ENCODE results near the gene QKI.

QKI gene

GRCh38 chr6:163393923-163394322 lies 20.6 kb upstream of the QKI start:
- Histone ChIP-seq H3K27me3 (ENCODE audit: control insufficient read depth, insufficient read depth, low read length) (no peaks in the 10 kb centered on the region), H3K4me1 (ENCODE audit: control insufficient read depth, insufficient read depth, low read length) (no peaks in the 10 kb centered on the region), H3K36me3 (ENCODE audit: control insufficient read depth, insufficient read depth, low read length) (no peaks in the 10 kb centered on the region), H3K9me3 (ENCODE audit: control insufficient read depth, low read length) (no peaks in the 10 kb centered on the region), H3K9ac (ENCODE audit: low read length) (no peak overlapping the region), H3K4me3 (ENCODE audit: low read length) (no peak overlapping the region)

- no peaks in the 10 kb centered on the region for H3K9me3 ChIP-seq (ENCODE audit: control insufficient read depth, low read length)
- H3K9ac ChIP-seq (ENCODE audit: low read length), result no peak overlapping the region
- H3K4me3 ChIP-seq (ENCODE audit: low read length), result no peak overlapping the region
- H3K36me3 ChIP-seq (ENCODE audit: control insufficient read depth, insufficient read depth, low read length), result no peaks in the 10 kb centered on the region
- H3K27me3 ChIP-seq (ENCODE audit: control insufficient read depth, insufficient read depth, low read length), result no peaks in the 10 kb centered on the region
- no peaks in the 10 kb centered on the region for H3K4me1 ChIP-seq (ENCODE audit: control insufficient read depth, insufficient read depth, low read length)
These were observed 19.9 kb upstream of the QKI start for GRCh38 chr6:163394659-163395058.

- H3K4me1 ChIP-seq (ENCODE audit: control insufficient read depth, insufficient read depth, low read length), result no peaks in the 10 kb centered on the region
- no peak overlapping the region for H3K4me3 ChIP-seq (ENCODE audit: low read length)
- no peaks in the 10 kb centered on the region for H3K9me3 ChIP-seq (ENCODE audit: control insufficient read depth, low read length)
- no peaks in the 10 kb centered on the region for H3K36me3 ChIP-seq (ENCODE audit: control insufficient read depth, insufficient read depth, low read length)
- H3K27me3 ChIP-seq (ENCODE audit: control insufficient read depth, insufficient read depth, low read length), result no peaks in the 10 kb centered on the region
- no peak overlapping the region for H3K9ac ChIP-seq (ENCODE audit: low read length)
These were observed 19.2 kb upstream of the QKI start for GRCh38 chr6:163395122-163395830.

GRCh38 chr6:163395831-163396185 lies 18.7 kb upstream of the QKI start:
- no peak overlapping the region for H3K9ac ChIP-seq (ENCODE audit: low read length)
- H3K4me3 ChIP-seq (ENCODE audit: low read length), result no peak overlapping the region
- no peaks in the 10 kb centered on the region for H3K36me3 ChIP-seq (ENCODE audit: control insufficient read depth, insufficient read depth, low read length)
- H3K27me3 ChIP-seq (ENCODE audit: control insufficient read depth, insufficient read depth, low read length), result no peaks in the 10 kb centered on the region
- H3K4me1 ChIP-seq (ENCODE audit: control insufficient read depth, insufficient read depth, low read length), result no peaks in the 10 kb centered on the region
- no peaks in the 10 kb centered on the region for H3K9me3 ChIP-seq (ENCODE audit: control insufficient read depth, low read length)

- H3K36me3 ChIP-seq (ENCODE audit: control insufficient read depth, insufficient read depth, low read length), result no peaks in the 10 kb centered on the region
These were observed 17.2 kb upstream of the QKI start for GRCh38 chr6:163397326-163397725.

GRCh38 chr6:163398115-163398514 lies 16.4 kb upstream of the QKI start:
- Histone ChIP-seq H3K9me3 (ENCODE audit: control insufficient read depth, low read length) (no peaks in the 10 kb centered on the region), H3K4me3 (ENCODE audit: low read length) (no peak overlapping the region), H3K27me3 (ENCODE audit: control insufficient read depth, insufficient read depth, low read length) (no peaks in the 10 kb centered on the region)

More at GRCh38 chr6:163397326-163397725, 17.2 kb upstream of the QKI start:
- H3K4me3 ChIP-seq (ENCODE audit: low read length), result no peak overlapping the region
- H3K4me1 ChIP-seq (ENCODE audit: control insufficient read depth, insufficient read depth, low read length), result no peaks in the 10 kb centered on the region
- H3K9me3 ChIP-seq (ENCODE audit: control insufficient read depth, low read length), result no peaks in the 10 kb centered on the region
- no peak overlapping the region for H3K9ac ChIP-seq (ENCODE audit: low read length)
- no peaks in the 10 kb centered on the region for H3K27me3 ChIP-seq (ENCODE audit: control insufficient read depth, insufficient read depth, low read length)

GRCh38 chr6:163398815-163399214 lies 15.7 kb upstream of the QKI start:
- Histone ChIP-seq H3K9me3 (ENCODE audit: control insufficient read depth, low read length) (no peaks in the 10 kb centered on the region), H3K9ac (ENCODE audit: low read length) (no peak overlapping the region), H3K4me3 (ENCODE audit: low read length) (no peak overlapping the region), H3K27me3 (ENCODE audit: control insufficient read depth, insufficient read depth, low read length) (no peaks in the 10 kb centered on the region), H3K36me3 (ENCODE audit: control insufficient read depth, insufficient read depth, low read length) (no peaks in the 10 kb centered on the region), H3K4me1 (ENCODE audit: control insufficient read depth, insufficient read depth, low read length) (no peaks in the 10 kb centered on the region)

More at GRCh38 chr6:163398115-163398514, 16.4 kb upstream of the QKI start:
- no peaks in the 10 kb centered on the region for H3K4me1 ChIP-seq (ENCODE audit: control insufficient read depth, insufficient read depth, low read length)
- H3K9ac ChIP-seq (ENCODE audit: low read length), result no peak overlapping the region
- no peaks in the 10 kb centered on the region for H3K36me3 ChIP-seq (ENCODE audit: control insufficient read depth, insufficient read depth, low read length)

GRCh38 chr6:163400509-163400908 lies 14.0 kb upstream of the QKI start:
- H3K9me3 ChIP-seq (ENCODE audit: control insufficient read depth, low read length), result no peaks in the 10 kb centered on the region
- H3K36me3 ChIP-seq (ENCODE audit: control insufficient read depth, insufficient read depth, low read length), result no peaks in the 10 kb centered on the region
- no peak overlapping the region for H3K4me3 ChIP-seq (ENCODE audit: low read length)
- H3K27me3 ChIP-seq (ENCODE audit: control insufficient read depth, insufficient read depth, low read length), result no peaks in the 10 kb centered on the region
- peaks cover 4% of the 10 kb centered on the region for H3K4me1 ChIP-seq (ENCODE audit: control insufficient read depth, insufficient read depth, low read length)
- no peak overlapping the region for H3K9ac ChIP-seq (ENCODE audit: low read length)

- Histone ChIP-seq H3K27me3 (ENCODE audit: control insufficient read depth, insufficient read depth, low read length) (no peaks in the 10 kb centered on the region), H3K4me3 (ENCODE audit: low read length) (no peak overlapping the region), H3K4me1 (ENCODE audit: control insufficient read depth, insufficient read depth, low read length) (peaks cover 8% of the 10 kb centered on the region), H3K36me3 (ENCODE audit: control insufficient read depth, insufficient read depth, low read length) (no peaks in the 10 kb centered on the region), H3K9me3 (ENCODE audit: control insufficient read depth, low read length) (no peaks in the 10 kb centered on the region), H3K9ac (ENCODE audit: low read length) (no peak overlapping the region)
These were observed 13.3 kb upstream of the QKI start for GRCh38 chr6:163401039-163401885.

- no peaks in the 10 kb centered on the region for H3K36me3 ChIP-seq (ENCODE audit: control insufficient read depth, insufficient read depth, low read length)
- H3K4me1 ChIP-seq (ENCODE audit: control insufficient read depth, insufficient read depth, low read length), result peaks cover 8% of the 10 kb centered on the region
- H3K27me3 ChIP-seq (ENCODE audit: control insufficient read depth, insufficient read depth, low read length), result no peaks in the 10 kb centered on the region
- no peaks in the 10 kb centered on the region for H3K9me3 ChIP-seq (ENCODE audit: control insufficient read depth, low read length)
- H3K4me3 ChIP-seq (ENCODE audit: low read length), result no peak overlapping the region
- no peak overlapping the region for H3K9ac ChIP-seq (ENCODE audit: low read length)
These were observed 11.9 kb upstream of the QKI start for GRCh38 chr6:163402616-163403015.

GRCh38 chr6:163404825-163405265 lies 9.7 kb upstream of the QKI start:
- no peaks in the 10 kb centered on the region for H3K27me3 ChIP-seq (ENCODE audit: control insufficient read depth, insufficient read depth, low read length)
- H3K9me3 ChIP-seq (ENCODE audit: control insufficient read depth, low read length), result no peaks in the 10 kb centered on the region
- peaks cover 8% of the 10 kb centered on the region for H3K4me1 ChIP-seq (ENCODE audit: control insufficient read depth, insufficient read depth, low read length)
- H3K9ac ChIP-seq (ENCODE audit: low read length), result no peak overlapping the region
- no peaks in the 10 kb centered on the region for H3K36me3 ChIP-seq (ENCODE audit: control insufficient read depth, insufficient read depth, low read length)
- H3K4me3 ChIP-seq (ENCODE audit: low read length), result no peak overlapping the region

Measured in mucosa of stomach (tissue), 1 donor.